Activated B cell treated with CpG ODN at 0.5 μM for 24 hours (primary cell): ENCODE results near the gene POU6F1. TPM values are rescaled to one million over a fixed set of nuclear protein-coding genes. Genes with fewer than 3 reads are reported as not detected.

Source experiments
- ATAC-seq: fragments of 200-7000 bp; cut with Tn5 transposase; one replicate; pipeline ENCODE4 v1.10.0; 2021; ENCODE audit warnings: low read depth, mild to moderate bottlenecking, moderate library complexity
- CTCF ChIA-PET: fragments of 350-600 bp; sonication (Branson Sonifier 250); formaldehyde crosslinking; loops from one replicate; lab custom pipeline; 2021; ENCODE audit warnings: antibody characterized with exemption; lab: Charles Lee
- POLR2A ChIA-PET: fragments of 350-600 bp; sonication (Branson Sonifier 250); formaldehyde crosslinking; loops from one replicate; lab custom pipeline; 2021; ENCODE audit warnings: antibody characterized with exemption; lab: Charles Lee
- DNase-seq: peaks from one replicate; pipeline ENCODE4 v3.0.0; 2022
- H3K27ac Mint-ChIP-seq: one replicate; pipeline ENCODE4 v1.8.0; 2020; ENCODE audit warnings: mixed read lengths
- H3K27me3 Mint-ChIP-seq: one replicate; pipeline ENCODE4 v1.8.0; 2021; ENCODE audit warnings: mixed read lengths
- H3K36me3 Mint-ChIP-seq: one replicate; pipeline ENCODE4 v1.8.0; 2021; ENCODE audit warnings: low read depth, mixed read lengths
- H3K4me1 Mint-ChIP-seq: one replicate; pipeline ENCODE4 v1.8.0; 2021; ENCODE audit warnings: mixed read lengths
- H3K4me3 Mint-ChIP-seq: one replicate; pipeline ENCODE4 v1.8.0; 2020; ENCODE audit warnings: mild to moderate bottlenecking, mixed read lengths
- H3K9me3 Mint-ChIP-seq: one replicate; pipeline ENCODE4 v1.8.0; 2020; ENCODE audit warnings: mixed read lengths
- CTCF ChIP-seq: fragments of 200-600 bp; IDR thresholded peaks from one replicate; pipeline ENCODE4 v1.8.0; 2022; ENCODE audit warnings: antibody characterized with exemption, mild to moderate bottlenecking
- intact Hi-C: fragments of 100-400 bp; cut with micrococcal nuclease; formaldehyde crosslinking; loops from one replicate; pipeline ENCODE4 v1.15.1; 2024
- total RNA-seq: library from RNA; stranded (reverse); gene quantifications from 2 replicates; pipeline ENCODE4 v1.2.3, GENCODE V29; 2022

POU6F1 gene
- total RNA-seq, 1 donor from 2014 or later = 26.2 TPM

GRCh38 chr12:51190820-51191219 lies 27.0 kb downstream of the POU6F1 start:
- CTCF ChIA-PET = no interaction called here
- DNase-seq (no peak), ATAC-seq (no peak)
- H3K4me3 Mint-ChIP-seq = no peak overlapping the region
- no peaks in the 10 kb centered on the region for H3K9me3 Mint-ChIP-seq
- POLR2A ChIA-PET = interaction anchor here (0.5 to 0.9 kb wide), 2 partner anchors 48 to 108 kb away, joined by 3 to 4 read pairs; partner anchors contain the start of genes CSRNP2 and DAZAP2
- peaks cover 29% of the 10 kb centered on the region for H3K4me1 Mint-ChIP-seq
- H3K36me3 Mint-ChIP-seq = peaks cover 31% of the 10 kb centered on the region
- intact Hi-C loops = no loop called here
- TF ChIP-seq CTCF = no peak
- H3K27me3 Mint-ChIP-seq = no peaks in the 10 kb centered on the region
- no peak overlapping the region for H3K27ac Mint-ChIP-seq

GRCh38 chr12:51189790-51190355 lies 28.0 kb downstream of the POU6F1 start:
- H3K4me3 Mint-ChIP-seq = no peak overlapping the region
- POLR2A ChIA-PET = interaction anchor here (0.9 kb wide), 1 partner anchor 49 kb away, joined by 3 read pairs; the partner anchor contains the start of gene DAZAP2

DNA sequence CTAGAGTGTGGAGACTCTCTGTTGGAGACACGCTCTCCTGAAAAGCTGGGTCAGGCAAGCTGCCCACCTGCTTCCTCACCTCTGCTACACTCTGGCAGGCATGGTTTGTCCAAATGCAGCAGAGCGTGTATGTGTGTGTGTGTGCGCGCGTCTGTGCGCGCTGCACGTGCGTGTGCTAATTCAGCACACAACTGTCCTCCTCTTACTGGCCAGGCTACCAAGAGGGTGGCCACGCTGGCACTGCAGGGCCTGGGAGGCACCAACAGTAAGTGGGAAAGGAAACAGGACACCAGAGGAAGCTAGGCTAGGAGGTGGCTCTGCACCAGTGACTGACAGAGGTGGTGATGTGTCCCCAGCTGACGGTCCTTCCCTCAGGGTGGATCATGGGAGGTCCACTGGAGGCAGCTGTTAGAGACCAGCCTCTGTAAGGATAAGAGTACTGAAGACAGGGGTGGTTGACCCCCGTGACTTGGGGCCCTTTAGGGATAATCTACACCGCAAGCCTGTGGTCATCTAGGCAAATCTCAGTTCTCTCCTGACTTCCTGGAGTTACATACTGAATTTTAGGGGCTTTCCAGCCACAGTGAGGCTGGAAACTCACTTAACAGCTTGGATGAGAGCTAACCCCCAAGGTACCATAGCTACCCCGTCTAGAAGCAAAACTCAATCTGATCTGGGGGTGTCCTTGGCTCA lies 29.4 kb downstream of the POU6F1 start:
- ChIA-PET POLR2A (interaction anchor here (0.5 to 1.7 kb wide), 5 partner anchors 16 to 50 kb away, joined by 3 to 14 read pairs (median 3); partner anchors contain the start of genes DAZAP2, POU6F1 and TFCP2), CTCF (interaction anchor here (0.5 to 2.2 kb wide), 2 partner anchors 153 to 636 kb away, joined by 3 to 5 read pairs; no protein-coding TSS in a partner anchor)
- TF ChIP-seq CTCF = no peak
- Mint-ChIP-seq H3K4me3 (peak overlapping the region; percentile 73), H3K9me3 (no peaks in the 10 kb centered on the region), H3K27ac (no peak overlapping the region), H3K36me3 (peaks cover 31% of the 10 kb centered on the region), H3K4me1 (peaks cover 29% of the 10 kb centered on the region), H3K27me3 (no peaks in the 10 kb centered on the region)
- ATAC-seq (peak; percentile 60), DNase-seq (no peak)
- intact Hi-C loops = loop anchor here (1.0 kb wide), 1 partner anchor 15 kb away; the partner anchor contains the start of gene TFCP2

More at GRCh38 chr12:51189790-51190355, 28.0 kb downstream of the POU6F1 start:
- Mint-ChIP-seq H3K36me3 (peaks cover 31% of the 10 kb centered on the region), H3K27me3 (no peaks in the 10 kb centered on the region), H3K27ac (no peak overlapping the region), H3K4me1 (peaks cover 29% of the 10 kb centered on the region), H3K9me3 (no peaks in the 10 kb centered on the region)
- intact Hi-C loops = no loop called here
- CTCF ChIA-PET = no interaction called here
- no peak for TF ChIP-seq CTCF
- DNase-seq (no peak), ATAC-seq (no peak)

- no peak overlapping the region for H3K27ac Mint-ChIP-seq
- CTCF ChIA-PET = interaction anchor here (2.2 kb wide), 1 partner anchor 154 kb away, joined by 5 read pairs; no protein-coding TSS in a partner anchor
These were observed 30.4 kb downstream of the POU6F1 start for GRCh38 chr12:51187370-51187987.

More at GRCh38 chr12:51187370-51187987, 30.4 kb downstream of the POU6F1 start:
- peaks cover 29% of the 10 kb centered on the region for H3K4me1 Mint-ChIP-seq
- intact Hi-C loops = no loop called here
- H3K4me3 Mint-ChIP-seq = no peak overlapping the region
- DNase-seq (no peak), ATAC-seq (no peak)
- peaks cover 27% of the 10 kb centered on the region for H3K36me3 Mint-ChIP-seq
- no peaks in the 10 kb centered on the region for H3K27me3 Mint-ChIP-seq
- no peak for TF ChIP-seq CTCF
- POLR2A ChIA-PET = interaction anchor here (0.6 to 1.7 kb wide), 2 partner anchors 30 to 315 kb away, joined by 10 to 14 read pairs; partner anchors contain the start of gene POU6F1
- H3K9me3 Mint-ChIP-seq = no peaks in the 10 kb centered on the region
